HEK293 (cell line): ENCODE results near the gene UNC13A.
A peak's percentile ranks its signal among the peaks of the same experiment; 100 is the strongest.

ENCODE experiments used
- CTCF ChIA-PET: fragments of 350-600 bp; formaldehyde crosslinking; extraction: SDS; loops from one replicate; lab custom pipeline; 2021; ENCODE audit warnings: antibody characterized with exemption; lab: Yijun Ruan, JAX
- POLR2A ChIA-PET: fragments of 300-600 bp; formaldehyde crosslinking; extraction: SDS; loops from one replicate; lab custom pipeline; 2020; ENCODE audit warnings: antibody characterized with exemption, inconsistent platforms; lab: Yijun Ruan, JAX
- H3K27ac ChIP-seq: fragments of 200-500 bp; sonication (Bioruptor generic); 2 replicates; pipeline ENCODE4 v1.5.1; 2014; ENCODE audit warnings: low read depth, low read length, control low read depth, inconsistent platforms; ENCODE audit errors: extremely low read depth
- H3K36me3 ChIP-seq, 2 experiments: fragments of 200-500 bp in 1 of 2; sonication (Bioruptor generic) in 1 of 2; 1 replicate in 1 of 2; 2 replicates in 1 of 2; pipeline ENCODE4 v1.5.1; 2014 to 2017; ENCODE audit warnings: inconsistent platforms in 2 of 2, low read length in 2 of 2; ENCODE audit not compliant: control insufficient read depth in 2 of 2, insufficient read depth in 1 of 2
- H3K4me1 ChIP-seq: fragments of 200-500 bp; sonication (Bioruptor generic); 2 replicates; pipeline ENCODE4 v1.5.1; 2014; ENCODE audit warnings: mild to moderate bottlenecking, low read length, inconsistent platforms; ENCODE audit not compliant: control insufficient read depth, insufficient read depth
- H3K4me3 ChIP-seq: 2 replicates; pipeline ENCODE4 v1.5.1; 2011; ENCODE audit warnings: low read depth, mild to moderate bottlenecking, control low read depth, low read length, moderate library complexity
- H3K9me3 ChIP-seq: fragments of 200-500 bp; sonication (Bioruptor generic); 2 replicates; pipeline ENCODE4 v1.5.1; 2014; ENCODE audit warnings: low read depth, low read length, inconsistent platforms; ENCODE audit not compliant: control insufficient read depth, insufficient read depth
- EGR2 ChIP-seq: fragments of 450-650 bp; formaldehyde crosslinking; IDR thresholded peaks from 2 replicates; pipeline ENCODE4 v1.5.1; 2016; ENCODE audit warnings: low read depth, missing biosample characterization, missing genetic modification characterization
- KLF1 ChIP-seq: fragments of 450-650 bp; formaldehyde crosslinking; IDR thresholded peaks from 2 replicates; pipeline ENCODE4 v1.5.1; 2016; ENCODE audit warnings: missing biosample characterization, missing genetic modification characterization
- KLF9 ChIP-seq: fragments of 450-650 bp; formaldehyde crosslinking; IDR thresholded peaks from 2 replicates; pipeline ENCODE4 v1.5.1; 2016; ENCODE audit warnings: missing biosample characterization, missing genetic modification characterization, low read depth
- RBAK ChIP-seq: fragments of 450-650 bp; formaldehyde crosslinking; IDR thresholded peaks from 2 replicates; pipeline ENCODE4 v1.5.1; 2016; ENCODE audit warnings: missing biosample characterization, missing genetic modification characterization
- SP2 ChIP-seq: fragments of 450-650 bp; formaldehyde crosslinking; IDR thresholded peaks from 2 replicates; pipeline ENCODE4 v1.5.1; 2016; ENCODE audit warnings: missing biosample characterization, missing genetic modification characterization
- SP3 ChIP-seq: fragments of 450-650 bp; formaldehyde crosslinking; IDR thresholded peaks from 2 replicates; pipeline ENCODE4 v1.5.1; 2016; ENCODE audit warnings: missing biosample characterization, missing genetic modification characterization
- ZBTB21 ChIP-seq: fragments of 450-650 bp; formaldehyde crosslinking; IDR thresholded peaks from 2 replicates; pipeline ENCODE4 v1.5.1; 2017; ENCODE audit warnings: missing biosample characterization, missing genetic modification characterization
- ZFHX2 ChIP-seq: fragments of 450-650 bp; formaldehyde crosslinking; conservative IDR thresholded peaks from 2 replicates; pipeline ENCODE4 v1.5.1; 2016; ENCODE audit warnings: missing biosample characterization, missing genetic modification characterization
- ZFP69B ChIP-seq: fragments of 450-650 bp; formaldehyde crosslinking; IDR thresholded peaks from 2 replicates; pipeline ENCODE4 v1.5.1; 2016; ENCODE audit warnings: missing biosample characterization, missing genetic modification characterization
- ZIC2 ChIP-seq: fragments of 450-650 bp; formaldehyde crosslinking; IDR thresholded peaks from 2 replicates; pipeline ENCODE4 v1.5.1; 2016; ENCODE audit warnings: missing biosample characterization, missing genetic modification characterization
- ZNF341 ChIP-seq: fragments of 450-650 bp; formaldehyde crosslinking; IDR thresholded peaks from 2 replicates; pipeline ENCODE4; 2016; ENCODE audit warnings: low read depth, missing biosample characterization, missing genetic modification characterization
- ZNF366 ChIP-seq: fragments of 450-650 bp; formaldehyde crosslinking; conservative IDR thresholded peaks from 2 replicates; pipeline ENCODE4 v1.5.1; 2016; ENCODE audit warnings: missing biosample characterization, missing genetic modification characterization
- ZNF530 ChIP-seq: fragments of 450-650 bp; formaldehyde crosslinking; IDR thresholded peaks from 2 replicates; pipeline ENCODE4 v1.5.1; 2016; ENCODE audit warnings: low read depth, missing biosample characterization, missing genetic modification characterization
- ZNF670 ChIP-seq: fragments of 450-650 bp; formaldehyde crosslinking; IDR thresholded peaks from 2 replicates; pipeline ENCODE4 v1.5.1; 2016; ENCODE audit warnings: missing biosample characterization, missing genetic modification characterization, low read depth
- ZSCAN30 ChIP-seq: fragments of 450-650 bp; IDR thresholded peaks from 2 replicates; pipeline ENCODE4 v1.5.1; 2018; ENCODE audit warnings: missing biosample characterization, mild to moderate bottlenecking, missing genetic modification characterization, moderate library complexity
- TF ChIP-seq, protein P1 (sequence below): fragments of 450-650 bp; formaldehyde crosslinking; IDR thresholded peaks from 2 replicates; pipeline ENCODE4 v1.5.1; 2017; ENCODE audit warnings: missing biosample characterization, missing genetic modification characterization
- TF ChIP-seq, protein P2 (sequence below): fragments of 450-650 bp; formaldehyde crosslinking; optimal IDR thresholded peaks from 2 replicates; pipeline ENCODE3; 2016; ENCODE audit warnings: missing biosample characterization, mild to moderate bottlenecking, missing genetic modification characterization
- TF ChIP-seq, protein P3 (sequence below): fragments of 450-650 bp; formaldehyde crosslinking; IDR thresholded peaks from 2 replicates; pipeline ENCODE4 v1.5.1; 2016; ENCODE audit warnings: missing biosample characterization, missing genetic modification characterization
- TF ChIP-seq, protein P4 (sequence below): fragments of 450-650 bp; formaldehyde crosslinking; IDR thresholded peaks from 2 replicates; pipeline ENCODE4 v1.5.1; 2017; ENCODE audit warnings: missing biosample characterization, missing genetic modification characterization
- TF ChIP-seq, protein P5 (sequence below): fragments of 450-650 bp; formaldehyde crosslinking; IDR thresholded peaks from 2 replicates; pipeline ENCODE4 v1.5.1; 2017; ENCODE audit warnings: missing biosample characterization, missing genetic modification characterization
- TF ChIP-seq, protein P6 (sequence below): fragments of 450-650 bp; formaldehyde crosslinking; IDR thresholded peaks from 2 replicates; pipeline ENCODE4 v1.5.1; 2017; ENCODE audit warnings: missing biosample characterization, mild to moderate bottlenecking, missing genetic modification characterization, moderate library complexity

Gene UNC13A

DNA sequence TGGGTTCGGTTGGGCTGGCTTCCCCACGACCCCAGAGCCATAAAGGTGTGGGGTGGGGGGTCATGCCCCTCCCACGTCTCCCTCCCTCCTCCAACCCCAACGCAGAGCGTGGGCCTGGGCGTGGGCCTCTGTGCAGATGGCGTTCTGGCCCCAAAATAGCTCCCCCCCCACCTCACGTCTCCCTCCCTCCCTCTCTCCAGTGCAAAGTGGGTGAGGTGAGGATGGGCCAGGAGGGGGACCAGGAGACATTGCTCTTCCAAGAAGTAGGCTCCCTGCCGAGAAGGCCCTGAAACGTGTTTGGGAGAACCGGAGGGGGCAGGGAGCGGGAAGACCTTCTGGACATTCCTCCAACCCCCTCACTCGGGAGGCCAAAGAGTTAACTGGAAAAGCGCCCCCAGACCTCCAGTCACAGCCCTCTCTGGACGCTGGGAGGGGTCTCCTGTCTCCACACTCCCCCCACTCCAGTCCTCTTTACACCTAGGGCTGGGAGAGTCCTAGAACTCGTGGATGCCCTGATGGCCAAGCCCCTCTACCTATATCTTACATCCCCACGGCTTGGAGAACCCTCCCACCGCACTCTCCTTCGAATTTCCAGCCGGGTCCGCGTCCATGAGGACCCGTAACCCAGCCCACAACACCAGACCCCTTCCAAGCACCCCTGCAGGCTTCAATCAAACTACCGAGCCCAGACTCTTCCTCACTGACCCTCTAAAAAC, 855 bp downstream of the UNC13A start:
- no peaks in the 10 kb centered on the region for H3K4me1 ChIP-seq
- no peak overlapping the region for H3K27ac ChIP-seq
- H3K4me3 ChIP-seq: no peak overlapping the region
- H3K36me3 ChIP-seq: no peaks in the 10 kb centered on the region
- H3K9me3 ChIP-seq: no peaks in the 10 kb centered on the region
- TF ChIP-seq ZNF670 (tag by site-specific recombination): no peak
- no peak for TF ChIP-seq RBAK (tag by site-specific recombination)
- TF ChIP-seq ZFHX2: peak; percentile 93
- TF ChIP-seq ZNF341 (tag by site-specific recombination): peak; percentile 75
- TF ChIP-seq ZNF366 (tag by site-specific recombination): peak; percentile 40; the same call in 1 of the 2 replicates
- peak; percentile 75 for TF ChIP-seq EGR2
- TF ChIP-seq ZFP69B: no peak
- TF ChIP-seq, protein P1, sequence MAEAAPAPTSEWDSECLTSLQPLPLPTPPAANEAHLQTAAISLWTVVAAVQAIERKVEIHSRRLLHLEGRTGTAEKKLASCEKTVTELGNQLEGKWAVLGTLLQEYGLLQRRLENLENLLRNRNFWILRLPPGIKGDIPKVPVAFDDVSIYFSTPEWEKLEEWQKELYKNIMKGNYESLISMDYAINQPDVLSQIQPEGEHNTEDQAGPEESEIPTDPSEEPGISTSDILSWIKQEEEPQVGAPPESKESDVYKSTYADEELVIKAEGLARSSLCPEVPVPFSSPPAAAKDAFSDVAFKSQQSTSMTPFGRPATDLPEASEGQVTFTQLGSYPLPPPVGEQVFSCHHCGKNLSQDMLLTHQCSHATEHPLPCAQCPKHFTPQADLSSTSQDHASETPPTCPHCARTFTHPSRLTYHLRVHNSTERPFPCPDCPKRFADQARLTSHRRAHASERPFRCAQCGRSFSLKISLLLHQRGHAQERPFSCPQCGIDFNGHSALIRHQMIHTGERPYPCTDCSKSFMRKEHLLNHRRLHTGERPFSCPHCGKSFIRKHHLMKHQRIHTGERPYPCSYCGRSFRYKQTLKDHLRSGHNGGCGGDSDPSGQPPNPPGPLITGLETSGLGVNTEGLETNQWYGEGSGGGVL: peak; percentile 79
- CTCF ChIA-PET: no interaction called here
- POLR2A ChIA-PET: no interaction called here

DNA sequence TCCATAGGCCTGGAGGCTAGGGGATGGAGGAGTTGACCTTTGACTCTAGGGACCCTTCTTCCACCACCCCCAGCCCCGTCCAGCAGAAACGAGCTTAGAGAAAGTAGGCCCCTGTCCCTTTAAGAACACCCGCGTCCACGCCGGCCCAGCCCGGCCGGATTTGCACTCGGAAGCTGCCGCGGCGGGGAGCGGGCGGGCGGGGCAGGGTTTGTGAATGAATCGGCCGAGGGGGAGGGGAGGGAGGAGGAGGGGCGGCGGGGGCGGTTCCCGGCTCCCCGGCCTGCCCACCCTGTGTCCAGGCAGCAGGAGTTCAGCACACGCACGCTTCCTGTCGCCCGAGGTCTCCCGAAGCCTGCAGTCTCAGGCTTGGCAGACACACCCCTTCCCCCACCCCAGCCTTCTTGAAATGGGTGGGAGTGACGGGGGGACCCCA, 1.5 kb downstream of the UNC13A start:
- Histone ChIP-seq H3K27ac (no peak overlapping the region), H3K4me1 (no peaks in the 10 kb centered on the region), H3K36me3 (no peaks in the 10 kb centered on the region), H3K9me3 (no peaks in the 10 kb centered on the region), H3K4me3 (no peak overlapping the region)
- TF ChIP-seq, protein P2, sequence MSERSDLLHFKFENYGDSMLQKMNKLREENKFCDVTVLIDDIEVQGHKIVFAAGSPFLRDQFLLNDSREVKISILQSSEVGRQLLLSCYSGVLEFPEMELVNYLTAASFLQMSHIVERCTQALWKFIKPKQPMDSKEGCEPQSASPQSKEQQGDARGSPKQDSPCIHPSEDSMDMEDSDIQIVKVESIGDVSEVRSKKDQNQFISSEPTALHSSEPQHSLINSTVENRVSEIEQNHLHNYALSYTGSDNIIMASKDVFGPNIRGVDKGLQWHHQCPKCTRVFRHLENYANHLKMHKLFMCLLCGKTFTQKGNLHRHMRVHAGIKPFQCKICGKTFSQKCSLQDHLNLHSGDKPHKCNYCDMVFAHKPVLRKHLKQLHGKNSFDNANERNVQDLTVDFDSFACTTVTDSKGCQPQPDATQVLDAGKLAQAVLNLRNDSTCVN (tag by site-specific recombination): peak; percentile 13
- TF ChIP-seq SP3: peak; percentile 51
- TF ChIP-seq, protein P3, sequence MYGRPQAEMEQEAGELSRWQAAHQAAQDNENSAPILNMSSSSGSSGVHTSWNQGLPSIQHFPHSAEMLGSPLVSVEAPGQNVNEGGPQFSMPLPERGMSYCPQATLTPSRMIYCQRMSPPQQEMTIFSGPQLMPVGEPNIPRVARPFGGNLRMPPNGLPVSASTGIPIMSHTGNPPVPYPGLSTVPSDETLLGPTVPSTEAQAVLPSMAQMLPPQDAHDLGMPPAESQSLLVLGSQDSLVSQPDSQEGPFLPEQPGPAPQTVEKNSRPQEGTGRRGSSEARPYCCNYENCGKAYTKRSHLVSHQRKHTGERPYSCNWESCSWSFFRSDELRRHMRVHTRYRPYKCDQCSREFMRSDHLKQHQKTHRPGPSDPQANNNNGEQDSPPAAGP (tag by site-specific recombination): peak; percentile 28; the same call in 1 of the 2 replicates
- 0 out of 2 replicates have a peak, but pooled peaks have one; percentile 9 for TF ChIP-seq KLF1
- peak; percentile 43 for TF ChIP-seq KLF9 (tag by site-specific recombination)
- no peak for TF ChIP-seq ZNF530 (tag by site-specific recombination)
- TF ChIP-seq, protein P4, sequence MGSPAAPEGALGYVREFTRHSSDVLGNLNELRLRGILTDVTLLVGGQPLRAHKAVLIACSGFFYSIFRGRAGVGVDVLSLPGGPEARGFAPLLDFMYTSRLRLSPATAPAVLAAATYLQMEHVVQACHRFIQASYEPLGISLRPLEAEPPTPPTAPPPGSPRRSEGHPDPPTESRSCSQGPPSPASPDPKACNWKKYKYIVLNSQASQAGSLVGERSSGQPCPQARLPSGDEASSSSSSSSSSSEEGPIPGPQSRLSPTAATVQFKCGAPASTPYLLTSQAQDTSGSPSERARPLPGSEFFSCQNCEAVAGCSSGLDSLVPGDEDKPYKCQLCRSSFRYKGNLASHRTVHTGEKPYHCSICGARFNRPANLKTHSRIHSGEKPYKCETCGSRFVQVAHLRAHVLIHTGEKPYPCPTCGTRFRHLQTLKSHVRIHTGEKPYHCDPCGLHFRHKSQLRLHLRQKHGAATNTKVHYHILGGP (tag by site-specific recombination): no peak
- no peak for TF ChIP-seq ZBTB21 (tag by site-specific recombination)
- TF ChIP-seq, protein P5, sequence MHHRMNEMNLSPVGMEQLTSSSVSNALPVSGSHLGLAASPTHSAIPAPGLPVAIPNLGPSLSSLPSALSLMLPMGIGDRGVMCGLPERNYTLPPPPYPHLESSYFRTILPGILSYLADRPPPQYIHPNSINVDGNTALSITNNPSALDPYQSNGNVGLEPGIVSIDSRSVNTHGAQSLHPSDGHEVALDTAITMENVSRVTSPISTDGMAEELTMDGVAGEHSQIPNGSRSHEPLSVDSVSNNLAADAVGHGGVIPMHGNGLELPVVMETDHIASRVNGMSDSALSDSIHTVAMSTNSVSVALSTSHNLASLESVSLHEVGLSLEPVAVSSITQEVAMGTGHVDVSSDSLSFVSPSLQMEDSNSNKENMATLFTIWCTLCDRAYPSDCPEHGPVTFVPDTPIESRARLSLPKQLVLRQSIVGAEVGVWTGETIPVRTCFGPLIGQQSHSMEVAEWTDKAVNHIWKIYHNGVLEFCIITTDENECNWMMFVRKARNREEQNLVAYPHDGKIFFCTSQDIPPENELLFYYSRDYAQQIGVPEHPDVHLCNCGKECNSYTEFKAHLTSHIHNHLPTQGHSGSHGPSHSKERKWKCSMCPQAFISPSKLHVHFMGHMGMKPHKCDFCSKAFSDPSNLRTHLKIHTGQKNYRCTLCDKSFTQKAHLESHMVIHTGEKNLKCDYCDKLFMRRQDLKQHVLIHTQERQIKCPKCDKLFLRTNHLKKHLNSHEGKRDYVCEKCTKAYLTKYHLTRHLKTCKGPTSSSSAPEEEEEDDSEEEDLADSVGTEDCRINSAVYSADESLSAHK (tag by site-specific recombination): no peak
- TF ChIP-seq SP2 (tag by site-specific recombination): peak; percentile 45; the same call in 1 of the 2 replicates
- TF ChIP-seq, protein P6, sequence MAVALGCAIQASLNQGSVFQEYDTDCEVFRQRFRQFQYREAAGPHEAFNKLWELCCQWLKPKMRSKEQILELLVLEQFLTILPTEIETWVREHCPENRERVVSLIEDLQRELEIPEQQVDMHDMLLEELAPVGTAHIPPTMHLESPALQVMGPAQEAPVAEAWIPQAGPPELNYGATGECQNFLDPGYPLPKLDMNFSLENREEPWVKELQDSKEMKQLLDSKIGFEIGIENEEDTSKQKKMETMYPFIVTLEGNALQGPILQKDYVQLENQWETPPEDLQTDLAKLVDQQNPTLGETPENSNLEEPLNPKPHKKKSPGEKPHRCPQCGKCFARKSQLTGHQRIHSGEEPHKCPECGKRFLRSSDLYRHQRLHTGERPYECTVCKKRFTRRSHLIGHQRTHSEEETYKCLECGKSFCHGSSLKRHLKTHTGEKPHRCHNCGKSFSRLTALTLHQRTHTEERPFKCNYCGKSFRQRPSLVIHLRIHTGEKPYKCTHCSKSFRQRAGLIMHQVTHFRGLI (tag by site-specific recombination): peak; percentile 55; the same call in 1 of the 2 replicates
- TF ChIP-seq ZSCAN30 (tag by site-specific recombination): no peak
- peak; percentile 19; the same call in 1 of the 2 replicates for TF ChIP-seq ZIC2
- ChIA-PET CTCF (no interaction called here), POLR2A (no interaction called here)
